K562 (cell line): ENCODE data around the gene MICALL2. TPM values are rescaled to one million over a fixed set of nuclear protein-coding genes. Genes with fewer than 3 reads are reported as not detected.

ENCODE experiments used
- AFF1 ChIP-seq, 2 experiments: fragments of 450-650 bp; IDR thresholded peaks; 2 replicates each; pipeline ENCODE4 v1.6.1; 2018; ENCODE audit warnings: mild to moderate bottlenecking in 2 of 2, low read depth in 1 of 2; ENCODE audit not compliant: partially characterized antibody in 2 of 2
- RBM22 ChIP-seq: fragments of 200-400 bp; formaldehyde crosslinking; IDR thresholded peaks from 2 replicates; pipeline ENCODE4 v1.6.1; 2018; ENCODE audit warnings: low read length, low read depth; ENCODE audit not compliant: poor library complexity, severe bottlenecking
- ZBTB8A ChIP-seq: fragments of 450-650 bp; IDR thresholded peaks from 2 replicates; pipeline ENCODE4 v1.6.1; 2018; ENCODE audit warnings: mild to moderate bottlenecking, moderate library complexity; ENCODE audit not compliant: partially characterized antibody
- ZNF347 ChIP-seq: fragments of 450-650 bp; formaldehyde crosslinking; IDR thresholded peaks from 2 replicates; pipeline ENCODE4 v1.4.0; 2020; ENCODE audit warnings: low read depth, mild to moderate bottlenecking, moderate library complexity
- polyA plus RNA-seq, 8 experiments: library from polyadenylated mRNA; depleted of rRNA in 4 of 8; stranded (reverse) in 5 of 8; unstranded in 3 of 8; fragments of >200 nt; fragmentation: Nextera tagmentation in 2 of 8; fragmentation: Illumina TruSeq in 1 of 8; extraction: Ambion mirVana in 2 of 8; extraction: Trizol in 1 of 8; gene quantifications; 2 replicates each; pipeline versions ENCODE4 v1.2.1 to v1.2.3, GENCODE V29; 2011 to 2014; ENCODE audit warnings: inconsistent platforms in 1 of 8, missing spikeins in 1 of 8
- total RNA-seq, 7 experiments: library from RNA; depleted of rRNA in 6 of 7; stranded (reverse); fragments of >200 nt in 6 of 7; fragmentation: Illumina TruSeq in 2 of 7; extraction: Trizol in 2 of 7; gene quantifications; 2 replicates each; pipeline versions ENCODE4 v1.2.1 to v1.2.3, GENCODE V29; 2011 to 2021; ENCODE audit warnings: low replicate concordance in 1 of 7

Gene MICALL2
- total and polyA plus RNA-seq, 9 of the 15 experiments (the other 6 are each of a cell fraction or from before 2014, with no cell fraction given): 1.8 to 103 (median 17.0) TPM

GRCh38 chr7:1426474-1426873 is 32.8 kb downstream of the MICALL2 start (continued):
- TF ChIP-seq AFF1 (IDR thresholded peaks at IDR 0.05; ENCODE audit: low read depth in 1 of 2, partially characterized antibody in 2 of 2) (no peak), ZBTB8A (no peak), ZNF347 (no peak), RBM22 (no peak)
